ENCODE measurements around the gene GALNTL6.

DNA sequence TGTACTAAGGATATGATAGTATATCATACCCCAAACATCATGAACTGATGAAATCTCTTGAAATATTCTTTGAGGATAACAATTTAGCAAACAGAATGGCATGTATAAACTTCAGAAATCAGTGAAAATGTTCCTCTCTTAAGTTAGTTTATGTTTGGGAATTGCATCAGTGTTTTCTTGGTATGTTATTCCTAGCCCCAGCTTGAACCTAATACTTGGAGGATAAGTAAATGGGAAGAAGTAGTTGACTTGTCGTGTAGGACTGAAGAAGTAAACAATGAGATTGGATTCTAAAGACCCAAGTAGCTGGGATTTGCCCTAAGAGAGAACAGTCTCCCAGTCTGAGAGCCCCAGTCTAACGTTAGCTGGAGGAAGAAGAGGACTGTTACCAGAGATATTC lies 355.7 kb downstream of the GALNTL6 start:
- TF ChIP-seq, protein P1, sequence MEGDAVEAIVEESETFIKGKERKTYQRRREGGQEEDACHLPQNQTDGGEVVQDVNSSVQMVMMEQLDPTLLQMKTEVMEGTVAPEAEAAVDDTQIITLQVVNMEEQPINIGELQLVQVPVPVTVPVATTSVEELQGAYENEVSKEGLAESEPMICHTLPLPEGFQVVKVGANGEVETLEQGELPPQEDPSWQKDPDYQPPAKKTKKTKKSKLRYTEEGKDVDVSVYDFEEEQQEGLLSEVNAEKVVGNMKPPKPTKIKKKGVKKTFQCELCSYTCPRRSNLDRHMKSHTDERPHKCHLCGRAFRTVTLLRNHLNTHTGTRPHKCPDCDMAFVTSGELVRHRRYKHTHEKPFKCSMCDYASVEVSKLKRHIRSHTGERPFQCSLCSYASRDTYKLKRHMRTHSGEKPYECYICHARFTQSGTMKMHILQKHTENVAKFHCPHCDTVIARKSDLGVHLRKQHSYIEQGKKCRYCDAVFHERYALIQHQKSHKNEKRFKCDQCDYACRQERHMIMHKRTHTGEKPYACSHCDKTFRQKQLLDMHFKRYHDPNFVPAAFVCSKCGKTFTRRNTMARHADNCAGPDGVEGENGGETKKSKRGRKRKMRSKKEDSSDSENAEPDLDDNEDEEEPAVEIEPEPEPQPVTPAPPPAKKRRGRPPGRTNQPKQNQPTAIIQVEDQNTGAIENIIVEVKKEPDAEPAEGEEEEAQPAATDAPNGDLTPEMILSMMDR (IDR thresholded peaks at IDR 0.05): no peak
- TF ChIP-seq POLR2AphosphoS5 (IDR thresholded peaks at IDR 0.05) (no peak), POLR2A (IDR thresholded peaks at IDR 0.05) (no peak), EP300 (IDR thresholded peaks at IDR 0.05) (no peak)
